ENCODE results near the gene ENTPD7.

DNA sequence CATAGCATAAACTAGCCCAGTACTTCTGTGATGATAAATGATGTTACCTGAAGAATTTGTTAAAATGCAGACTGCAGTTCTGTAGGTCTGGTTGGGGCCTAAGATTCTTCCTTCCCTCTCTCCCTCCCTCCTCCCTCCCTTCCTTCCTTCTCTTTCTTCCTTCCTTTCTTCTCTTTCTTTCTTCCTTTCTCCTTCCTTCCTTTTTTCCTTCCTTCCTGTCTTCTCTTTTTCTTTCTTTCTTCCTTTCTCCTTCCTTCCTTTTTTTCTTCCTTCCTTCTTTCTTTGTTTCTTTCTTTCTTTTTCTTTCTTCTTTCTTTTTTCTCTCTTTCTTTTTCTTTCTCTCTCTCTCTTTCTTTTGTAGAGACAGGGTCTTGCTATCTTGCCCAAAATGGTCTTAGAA, 35.4 kb upstream of the ENTPD7 start:
- TF ChIP-seq GATA3 (IDR thresholded peaks at IDR 0.05; ENCODE audit: low read depth, low read length) (no peak), GATA2 (IDR thresholded peaks at IDR 0.05; ENCODE audit: low read depth, low read length) (no peak)
